ENCODE data around the gene NEAT1. TPM values are rescaled to one million over a fixed set of nuclear protein-coding genes. Genes with fewer than 3 reads are reported as not detected.

Gene NEAT1
- total and polyA plus RNA-seq, 9 of the 15 experiments (the other 6 are each of a cell fraction or from before 2014, with no cell fraction given): 20.1 to 389 (median 62.8) TPM

DNA sequence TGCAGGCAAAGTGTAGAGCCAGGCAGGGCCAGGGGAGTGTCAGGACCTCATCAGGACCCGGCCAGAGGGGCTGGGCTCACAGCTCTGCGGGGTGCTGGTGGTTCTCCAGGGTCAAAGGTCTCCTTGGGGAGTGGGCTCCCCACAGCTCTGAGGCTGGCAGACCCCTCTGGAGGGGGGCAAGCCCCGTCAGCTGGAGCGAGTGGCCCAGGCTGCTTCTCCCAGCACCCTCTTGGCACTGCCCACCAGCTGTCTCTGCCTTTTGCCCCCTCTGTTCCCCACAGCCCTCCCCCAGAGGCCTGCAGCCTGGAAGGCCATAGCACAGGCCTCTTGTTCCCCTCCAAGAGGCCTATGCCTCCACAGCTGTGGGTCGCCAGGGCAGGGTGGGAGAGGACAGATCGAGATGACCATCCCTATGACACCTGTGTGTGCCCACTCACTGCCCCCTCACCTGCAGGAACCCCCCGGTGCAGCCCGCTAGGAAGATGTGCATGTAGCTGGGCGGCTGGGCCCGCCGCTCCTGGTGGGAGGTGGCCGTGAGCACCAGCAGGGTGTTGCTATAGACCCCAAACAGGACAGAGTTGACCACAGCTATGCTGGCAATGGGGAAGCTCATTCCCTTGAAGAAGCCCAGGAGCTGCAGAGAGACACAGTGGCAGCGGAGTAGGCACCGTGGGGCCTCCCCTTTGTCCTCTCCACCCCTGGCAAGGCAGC lies 43.5 kb upstream of the NEAT1 start:
- Histone ChIP-seq H3K27ac (ENCODE audit: extremely low read depth, low read depth, low read length) (no peak overlapping the region), H3K4me3 (no peak overlapping the region), H3K9me3 (replicated peaks; ENCODE audit: control insufficient read depth, insufficient read depth, low read depth, low read length) (no peaks in the 10 kb centered on the region), H3K9ac (ENCODE audit: insufficient read depth in 1 of 2, low read depth in 2 of 2, low read length in 2 of 2) (peak overlapping the region in 1 of 2 experiments; percentile 55; a peak in 2 of 4 replicates), H3K4me1 (replicated peaks in 1 of 2; ENCODE audit: control insufficient read depth in 2 of 2, insufficient read depth in 2 of 2, low read length in 2 of 2) (peaks cover 17 to 69% of the 10 kb centered on the region in 2 experiments), H3K27me3 (ENCODE audit: control insufficient read depth in 2 of 2, insufficient read depth in 2 of 2, low read length in 2 of 2) (no peaks in the 10 kb centered on the region), H3K36me3 (ENCODE audit: control insufficient read depth, insufficient read depth, low read length) (no peaks in the 10 kb centered on the region), H3K79me2 (ENCODE audit: control insufficient read depth, insufficient read depth, low read length) (no peaks in the 10 kb centered on the region), H3K9me1 (ENCODE audit: control insufficient read depth, insufficient read depth, low read length) (no peaks in the 10 kb centered on the region), H3K4me2 (ENCODE audit: insufficient read depth, low read length) (no peak overlapping the region), H4K20me1 (replicated peaks; ENCODE audit: control insufficient read depth, insufficient read depth, low read length) (no peaks in the 10 kb centered on the region; the same call in 1 of the 2 replicates), H2AFZ (ENCODE audit: low read depth, low read length) (no peak overlapping the region)
- TF ChIP-seq MCM7 (IDR thresholded peaks at IDR 0.05) (no peak), BRD4 (IDR thresholded peaks at IDR 0.05) (no peak), JUNB (CRISPR knock-in tag; conservative IDR thresholded peaks at IDR 0.05) (no peak), ZNF121 (CRISPR knock-in tag; conservative IDR thresholded peaks at IDR 0.05) (no peak), SFPQ (IDR thresholded peaks at IDR 0.05; ENCODE audit: low read depth, low read length) (no peak), GTF2B (IDR thresholded peaks at IDR 0.05; ENCODE audit: extremely low read depth, insufficient read length) (no peak), HNRNPH1 (optimal IDR thresholded peaks at IDR 0.05; ENCODE audit: low read depth, low read length) (no peak), ZNF551 (CRISPR knock-in tag; IDR thresholded peaks at IDR 0.05) (no peak), ATF1 (CRISPR knock-in tag; IDR thresholded peaks at IDR 0.05) (no peak), ATF1 (tag; IDR thresholded peaks at IDR 0.05) (no peak), HDAC8 (tag; IDR thresholded peaks at IDR 0.05) (no peak), ZNF253 (CRISPR knock-in tag; conservative IDR thresholded peaks at IDR 0.05) (no peak), TFAM (CRISPR knock-in tag; conservative IDR thresholded peaks at IDR 0.05) (no peak)
- TF ChIP-seq, protein P1, sequence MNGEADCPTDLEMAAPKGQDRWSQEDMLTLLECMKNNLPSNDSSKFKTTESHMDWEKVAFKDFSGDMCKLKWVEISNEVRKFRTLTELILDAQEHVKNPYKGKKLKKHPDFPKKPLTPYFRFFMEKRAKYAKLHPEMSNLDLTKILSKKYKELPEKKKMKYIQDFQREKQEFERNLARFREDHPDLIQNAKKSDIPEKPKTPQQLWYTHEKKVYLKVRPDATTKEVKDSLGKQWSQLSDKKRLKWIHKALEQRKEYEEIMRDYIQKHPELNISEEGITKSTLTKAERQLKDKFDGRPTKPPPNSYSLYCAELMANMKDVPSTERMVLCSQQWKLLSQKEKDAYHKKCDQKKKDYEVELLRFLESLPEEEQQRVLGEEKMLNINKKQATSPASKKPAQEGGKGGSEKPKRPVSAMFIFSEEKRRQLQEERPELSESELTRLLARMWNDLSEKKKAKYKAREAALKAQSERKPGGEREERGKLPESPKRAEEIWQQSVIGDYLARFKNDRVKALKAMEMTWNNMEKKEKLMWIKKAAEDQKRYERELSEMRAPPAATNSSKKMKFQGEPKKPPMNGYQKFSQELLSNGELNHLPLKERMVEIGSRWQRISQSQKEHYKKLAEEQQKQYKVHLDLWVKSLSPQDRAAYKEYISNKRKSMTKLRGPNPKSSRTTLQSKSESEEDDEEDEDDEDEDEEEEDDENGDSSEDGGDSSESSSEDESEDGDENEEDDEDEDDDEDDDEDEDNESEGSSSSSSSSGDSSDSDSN (IDR thresholded peaks at IDR 0.05; ENCODE audit: borderline replicate concordance in 1 of 2, low read depth in 2 of 2, low read length in 2 of 2): no peak
- no TSS peak for BruUV-seq (replicated peaks)
- FAIRE-seq (no peak), ATAC-seq (no peak), DNase-seq (ENCODE audit: extremely low read depth in 1 of 4, low spot score in 3 of 4) (no peak)
- ChIA-PET CTCF (ENCODE audit: low intra/inter-chr PET ratio) (no interaction called here), POLR2A (interaction anchor here (0.6 to 16.2 kb wide), 7 partner anchors 8 to 124 kb away, joined by 3 to 253 read pairs (median 5); partner anchors contain the start of genes MALAT1 and NEAT1)
- WGBS (ENCODE audit: insufficient coverage, low coverage, missing lambda C conversion rate): 72% methylated on average over 14 of the region's 14 CpGs
- intact Hi-C loops (cut with micrococcal nuclease) (no loop called here), in situ Hi-C loops (cut with MboI) (no loop called here)

Measured in K562 (cell line).